GM21526 (cell line): ENCODE measurements around the gene CCR7.

Source experiments
- ATAC-seq: cut with Tn5 transposase; IDR thresholded peaks from one replicate; pipeline ENCODE4 v1.9.1; 2021; ENCODE audit warnings: moderate library complexity; ENCODE audit not compliant: unreplicated experiment, low FRiP score

The CCR7 gene

GRCh38 chr17:40538936-40539705 lies 26.2 kb downstream of the CCR7 start:
- no peak for ATAC-seq

- no peak for ATAC-seq
Observed at GRCh38 chr17:40538019-40538935, 27.0 kb downstream of the CCR7 start.

GRCh38 chr17:40536295-40537171 lies 28.7 kb downstream of the CCR7 start:
- ATAC-seq: no peak

GRCh38 chr17:40535924-40536294 lies 29.4 kb downstream of the CCR7 start:
- ATAC-seq: no peak

GRCh38 chr17:40535438-40535837 lies 29.8 kb downstream of the CCR7 start:
- ATAC-seq: no peak

- no peak for ATAC-seq
Observed at GRCh38 chr17:40534371-40535189, 30.7 kb downstream of the CCR7 start.

- ATAC-seq: no peak
Observed at GRCh38 chr17:40533896-40534295, 31.4 kb downstream of the CCR7 start.

GRCh38 chr17:40532520-40533253 lies 32.6 kb downstream of the CCR7 start:
- no peak for ATAC-seq

- ATAC-seq: no peak
Observed at GRCh38 chr17:40531051-40531991, 34.0 kb downstream of the CCR7 start.

GRCh38 chr17:40530531-40530994 lies 34.7 kb downstream of the CCR7 start:
- no peak for ATAC-seq

- no peak for ATAC-seq
Observed at GRCh38 chr17:40529991-40530390, 35.3 kb downstream of the CCR7 start.

- ATAC-seq: no peak
Observed at GRCh38 chr17:40528692-40529417, 36.4 kb downstream of the CCR7 start.

GRCh38 chr17:40526668-40527067 lies 38.6 kb downstream of the CCR7 start:
- ATAC-seq: no peak

GRCh38 chr17:40525294-40525693 lies 40.0 kb downstream of the CCR7 start:
- no peak for ATAC-seq

- no peak for ATAC-seq
Observed at GRCh38 chr17:40524243-40524965, 40.9 kb downstream of the CCR7 start.

GRCh38 chr17:40522961-40523310 lies 42.3 kb downstream of the CCR7 start:
- ATAC-seq: no peak
